Thoracic aorta (tissue), 2 donors: ENCODE results near the gene CACNA2D2. TPM values are rescaled to one million over a fixed set of nuclear protein-coding genes. Genes with fewer than 3 reads are reported as not detected.

Experiments
- ATAC-seq: fragments of 150-250 bp; one replicate; pipeline ENCODE4 v1.8.0; 2017; ENCODE audit warnings: low read depth; ENCODE audit not compliant: insufficient number of reproducible peaks, low FRiP score
- DNase-seq: peaks from one replicate; pipeline ENCODE4 v3.0.0-alpha.2; 2020; ENCODE audit warnings: low spot score
- H3K27ac ChIP-seq, 2 donors: fragments of 200-600 bp; sonication (generic); 1 replicate in 1 of 2; 2 replicates in 1 of 2; pipeline ENCODE4 v1.5.1; 2016; ENCODE audit warnings: mild to moderate bottlenecking in 2 of 2, moderate library complexity in 2 of 2
- H3K27me3 ChIP-seq: fragments of 200-600 bp; sonication (generic); replicated peaks from 2 replicates; pipeline ENCODE4 v1.6.0; 2016; ENCODE audit warnings: mild to moderate bottlenecking; ENCODE audit not compliant: insufficient read depth
- H3K36me3 ChIP-seq: fragments of 200-600 bp; sonication (generic); one replicate; pipeline ENCODE4 v1.5.1; 2016
- H3K4me1 ChIP-seq, 2 donors: fragments of 200-600 bp; sonication (generic); 1 replicate in 1 of 2; 2 replicates in 1 of 2; pipeline versions ENCODE4 v1.5.1 to v1.6.0; 2016; ENCODE audit warnings: low read depth in 2 of 2, mild to moderate bottlenecking in 1 of 2; ENCODE audit not compliant: control insufficient read depth in 1 of 2
- H3K4me3 ChIP-seq: fragments of 200-600 bp; sonication (generic); 2 replicates; pipeline ENCODE4 v1.5.1; 2016; ENCODE audit warnings: mild to moderate bottlenecking
- H3K9me3 ChIP-seq: fragments of 200-600 bp; sonication (generic); 2 replicates; pipeline ENCODE4 v1.5.1; 2016
- CTCF ChIP-seq: fragments of 200-600 bp; sonication (generic); IDR thresholded peaks from one replicate; pipeline ENCODE4 v1.5.1; 2019; ENCODE audit warnings: antibody characterized with exemption
- total RNA-seq, 2 donors: library from RNA; depleted of rRNA; stranded (reverse); fragments of >200 nt; gene quantifications; one replicate each; pipeline versions ENCODE4 v1.1.0 to v1.2.3, GENCODE V29; 2016

CACNA2D2 gene
- total RNA-seq, 2 donors from 2014 or later, result 2.3 to 4.2 TPM

- no peak overlapping the region for H3K27ac ChIP-seq
- H3K36me3 ChIP-seq, result no peaks in the 10 kb centered on the region
- no peak overlapping the region for H3K4me3 ChIP-seq
- peak; percentile 83 for TF ChIP-seq CTCF
- DNase-seq, result no peak
- no peaks in the 10 kb centered on the region for H3K27me3 ChIP-seq
- ATAC-seq, result no peak
- no peaks in the 10 kb centered on the region for H3K9me3 ChIP-seq
- H3K4me1 ChIP-seq, result no peaks in the 10 kb centered on the region
Measured at GRCh38 chr3:50550079-50550736, 46.8 kb upstream of the CACNA2D2 start.

GRCh38 chr3:50549226-50549625, 45.8 kb upstream of the CACNA2D2 start:
- H3K36me3 ChIP-seq, result no peaks in the 10 kb centered on the region
- no peak overlapping the region for H3K4me3 ChIP-seq
- no peaks in the 10 kb centered on the region for H3K4me1 ChIP-seq
- no peaks in the 10 kb centered on the region for H3K27me3 ChIP-seq
- H3K9me3 ChIP-seq, result no peaks in the 10 kb centered on the region
- ATAC-seq (no peak), DNase-seq (no peak)
- no peak overlapping the region for H3K27ac ChIP-seq
- no peak for TF ChIP-seq CTCF

GRCh38 chr3:50545781-50546180, 42.3 kb upstream of the CACNA2D2 start:
- Histone ChIP-seq H3K27me3 (no peaks in the 10 kb centered on the region), H3K4me3 (no peak overlapping the region), H3K4me1 (no peaks in the 10 kb centered on the region), H3K27ac (no peak overlapping the region), H3K36me3 (no peaks in the 10 kb centered on the region), H3K9me3 (no peaks in the 10 kb centered on the region)
- ATAC-seq (no peak), DNase-seq (no peak)
- no peak for TF ChIP-seq CTCF

GRCh38 chr3:50542177-50543034, 39.0 kb upstream of the CACNA2D2 start:
- ATAC-seq, result no peak
- H3K27ac ChIP-seq, result no peak overlapping the region
- TF ChIP-seq CTCF, result peak; percentile 91
- no peaks in the 10 kb centered on the region for H3K4me1 ChIP-seq
- H3K4me3 ChIP-seq, result no peak overlapping the region
- no peak for DNase-seq
- H3K9me3 ChIP-seq, result no peaks in the 10 kb centered on the region
- no peaks in the 10 kb centered on the region for H3K36me3 ChIP-seq
- H3K27me3 ChIP-seq, result no peaks in the 10 kb centered on the region
